Kidney (tissue), 14 donors: ENCODE results near the gene POP5. TPM values are rescaled to one million over a fixed set of nuclear protein-coding genes. Genes with fewer than 3 reads are reported as not detected.
"Not testable (repeated sequence)": the region's sequence is repeated elsewhere in the genome, so short reads cannot be mapped to it uniquely, and the experiment has no call there.

Experiments used
- DNase-seq, 5 donors: peaks; one replicate each; pipeline ENCODE4 v3.0.0-alpha.2; 2013 to 2020
- FAIRE-seq: peaks from 2 replicates; lab custom pipeline; 2012; peaks lifted over from hg19 to GRCh38; lab: Jason Lieb, UNC
- H3K27ac ChIP-seq, 2 donors: one replicate each; pipeline ENCODE4 v1.7.0; 2013; ENCODE audit warnings: low read depth in 2 of 2, low read length in 2 of 2, inconsistent platforms in 1 of 2
- H3K27me3 ChIP-seq: one replicate; pipeline ENCODE4 v1.7.1; 2013; ENCODE audit warnings: low read length, inconsistent platforms; ENCODE audit not compliant: control insufficient read depth, insufficient read depth
- H3K36me3 ChIP-seq, 3 donors: one replicate each; pipeline versions ENCODE4 v1.7.0 to v1.7.1; 2013; ENCODE audit warnings: low read length in 3 of 3, control low read depth in 1 of 3, inconsistent platforms in 1 of 3; ENCODE audit not compliant: insufficient read depth in 3 of 3, control insufficient read depth in 2 of 3
- H3K4me1 ChIP-seq, 3 donors: one replicate each; pipeline versions ENCODE4 v1.7.0 to v1.7.1; 2013; ENCODE audit warnings: low read length in 3 of 3, inconsistent platforms in 1 of 3, low read depth in 1 of 3; ENCODE audit not compliant: control insufficient read depth in 2 of 3, insufficient read depth in 2 of 3
- H3K4me3 ChIP-seq, 3 donors: one replicate each; pipeline versions ENCODE4 v1.7.0 to v1.8.1; 2013; ENCODE audit warnings: low read length in 3 of 3, control low read depth in 1 of 3, inconsistent platforms in 1 of 3
- H3K9ac ChIP-seq, 3 donors: one replicate each; pipeline versions ENCODE4 v1.7.0 to v1.7.1; 2013; ENCODE audit warnings: low read length in 3 of 3, control low read depth in 1 of 3, inconsistent platforms in 1 of 3
- H3K9me3 ChIP-seq, 3 donors: one replicate each; pipeline versions ENCODE4 v1.7.0 to v1.7.1; 2013; ENCODE audit warnings: low read length in 3 of 3, control low read depth in 1 of 3, inconsistent platforms in 1 of 3; ENCODE audit not compliant: control insufficient read depth in 2 of 3, insufficient read depth in 1 of 3
- intact Hi-C: fragments of 100-400 bp; cut with DNase I; formaldehyde crosslinking; loops from one replicate; pipeline ENCODE4 v1.11.1; 2022
- polyA plus RNA-seq: library from polyadenylated mRNA; stranded (reverse); fragments of 350-450 nt; fragmentation: Illumina TruSeq; extraction: RNeasy Lipid Tissue Mini Kit (QIAGEN cat#74804); gene quantifications from one replicate; pipeline ENCODE4 v1.2.3, GENCODE V29; 2014; ENCODE audit warnings: low read depth, low replicate concordance; ENCODE audit not compliant: insufficient read depth
- total RNA-seq: library from RNA; stranded (reverse); fragmentation: NEBNext Ultra II Directional; extraction: Animal tissue kit (Norgen Biotek cat#: 25700); gene quantifications from one replicate; pipeline ENCODE4 v1.2.1, GENCODE V29; 2021
- TF ChIP-seq, protein P1 (sequence below): IDR thresholded peaks from 3 replicates; pipeline ENCODE4 v1.5.1; 2012; ENCODE audit warnings: mild to moderate bottlenecking, moderate library complexity, borderline replicate concordance; ENCODE audit not compliant: insufficient read depth; ENCODE audit errors: extremely low read depth
- donor health status: control.
- donor health status: control.
- donor health status: control.
- donor health status: control.
- donor health status: control.
- donor health status: DM: yes; HTN: yes; CAD: no.
- donor health status: Normal renal cell carcinoma (clear cell type).

POP5 gene
- total and polyA plus RNA-seq, 2 donors from 2014 or later: 50.0 to 111 TPM

- H3K4me3 ChIP-seq: no peak overlapping the region
- no peaks in the 10 kb centered on the region for H3K27me3 ChIP-seq
- intact Hi-C loops: no loop called here
- no peak for FAIRE-seq
- no peak overlapping the region for H3K9ac ChIP-seq
- TF ChIP-seq, protein P1, sequence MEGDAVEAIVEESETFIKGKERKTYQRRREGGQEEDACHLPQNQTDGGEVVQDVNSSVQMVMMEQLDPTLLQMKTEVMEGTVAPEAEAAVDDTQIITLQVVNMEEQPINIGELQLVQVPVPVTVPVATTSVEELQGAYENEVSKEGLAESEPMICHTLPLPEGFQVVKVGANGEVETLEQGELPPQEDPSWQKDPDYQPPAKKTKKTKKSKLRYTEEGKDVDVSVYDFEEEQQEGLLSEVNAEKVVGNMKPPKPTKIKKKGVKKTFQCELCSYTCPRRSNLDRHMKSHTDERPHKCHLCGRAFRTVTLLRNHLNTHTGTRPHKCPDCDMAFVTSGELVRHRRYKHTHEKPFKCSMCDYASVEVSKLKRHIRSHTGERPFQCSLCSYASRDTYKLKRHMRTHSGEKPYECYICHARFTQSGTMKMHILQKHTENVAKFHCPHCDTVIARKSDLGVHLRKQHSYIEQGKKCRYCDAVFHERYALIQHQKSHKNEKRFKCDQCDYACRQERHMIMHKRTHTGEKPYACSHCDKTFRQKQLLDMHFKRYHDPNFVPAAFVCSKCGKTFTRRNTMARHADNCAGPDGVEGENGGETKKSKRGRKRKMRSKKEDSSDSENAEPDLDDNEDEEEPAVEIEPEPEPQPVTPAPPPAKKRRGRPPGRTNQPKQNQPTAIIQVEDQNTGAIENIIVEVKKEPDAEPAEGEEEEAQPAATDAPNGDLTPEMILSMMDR: no peak
- DNase-seq: no peak
- H3K4me1 ChIP-seq: no peaks in the 10 kb centered on the region
- no peak overlapping the region for H3K27ac ChIP-seq
- no peaks in the 10 kb centered on the region for H3K36me3 ChIP-seq
- no peaks in the 10 kb centered on the region for H3K9me3 ChIP-seq
Observed at GRCh38 chr12:120610560-120610959, 29.4 kb upstream of the POP5 start.

DNA sequence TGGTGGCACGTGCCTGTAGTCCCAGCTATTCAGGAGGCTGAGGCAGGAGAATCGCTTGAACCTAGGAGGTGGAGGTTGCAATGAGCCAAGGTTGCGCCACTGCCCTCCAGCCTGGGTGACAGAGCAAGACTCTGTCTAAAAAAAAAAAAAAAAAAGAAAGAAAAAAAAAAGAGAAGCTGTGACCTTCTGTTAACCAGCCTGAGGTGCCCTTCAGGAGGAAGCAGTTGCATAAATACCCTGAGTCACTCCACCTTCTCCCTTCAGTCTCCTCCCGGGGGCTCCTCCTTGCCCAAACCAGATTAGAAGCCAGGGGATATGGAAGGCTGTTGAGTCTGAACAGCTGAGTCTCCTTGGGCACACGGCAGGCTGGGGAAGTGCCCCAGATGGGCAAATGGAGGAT, 21.2 kb upstream of the POP5 start:
- intact Hi-C loops, FAIRE-seq, H3K9ac ChIP-seq, H3K9me3 ChIP-seq, H3K27me3 ChIP-seq, H3K4me3 ChIP-seq, DNase-seq, H3K36me3 ChIP-seq, H3K27ac ChIP-seq: not testable (repeated sequence)
- H3K4me1 ChIP-seq: peaks cover 0 to 13% (median 7%) of the 10 kb centered on the region in 3 donors

DNA sequence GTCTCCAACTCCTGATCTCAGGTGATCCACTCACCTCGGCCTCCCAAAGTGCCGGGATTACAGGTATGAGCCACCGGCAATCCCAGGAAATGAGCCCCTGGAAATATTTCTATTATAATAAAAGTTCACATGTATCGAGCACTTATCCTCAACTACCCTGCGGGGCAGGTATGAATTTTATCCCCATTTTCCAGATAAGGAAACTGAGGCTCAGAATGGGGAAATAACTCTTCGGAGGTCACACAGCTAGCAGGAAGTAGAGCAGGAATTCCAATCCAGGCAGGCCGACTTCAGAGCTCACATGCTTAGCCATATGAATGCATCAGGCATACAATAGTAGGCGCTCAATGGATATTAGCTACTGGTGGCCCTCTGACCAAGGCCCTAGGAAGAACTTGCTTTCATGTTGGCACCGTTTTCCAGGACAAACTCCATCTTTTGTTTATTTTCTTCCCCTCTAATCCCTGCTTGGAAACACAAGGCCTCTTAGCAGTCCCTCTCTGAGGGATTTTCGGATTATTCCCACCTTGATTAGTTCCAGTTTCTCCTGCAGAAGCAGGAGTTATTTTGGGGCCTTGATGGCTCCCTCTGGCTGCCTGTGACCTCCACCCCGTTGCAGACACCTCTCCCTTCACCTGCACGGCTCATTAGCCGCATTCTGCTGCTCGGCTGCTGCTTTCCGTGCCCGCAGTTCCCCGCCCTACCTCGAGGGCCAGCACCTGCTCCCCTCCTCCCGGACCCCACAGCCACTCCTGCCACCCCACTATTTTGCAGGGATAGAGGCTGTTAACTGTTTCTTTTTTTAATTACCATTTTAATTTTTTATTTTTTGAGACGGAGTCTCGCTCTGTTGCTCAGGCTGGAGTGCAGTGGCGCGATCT, 18.7 kb upstream of the POP5 start:
- peak in 3 of 5 donors; percentile 35 to 50 (median 48) for DNase-seq
- Histone ChIP-seq H3K9ac (peak overlapping the region in 1 of 3 donors; percentile 16), H3K4me3 (no peak overlapping the region), H3K9me3 (no peaks in the 10 kb centered on the region), H3K27me3 (no peaks in the 10 kb centered on the region), H3K27ac (peak overlapping the region; percentile 88 to 89), H3K4me1 (peaks cover 0 to 13% (median 7%) of the 10 kb centered on the region in 3 donors), H3K36me3 (no peaks in the 10 kb centered on the region)
- TF ChIP-seq, protein P1: no peak
- intact Hi-C loops: no loop called here
- no peak for FAIRE-seq

DNA sequence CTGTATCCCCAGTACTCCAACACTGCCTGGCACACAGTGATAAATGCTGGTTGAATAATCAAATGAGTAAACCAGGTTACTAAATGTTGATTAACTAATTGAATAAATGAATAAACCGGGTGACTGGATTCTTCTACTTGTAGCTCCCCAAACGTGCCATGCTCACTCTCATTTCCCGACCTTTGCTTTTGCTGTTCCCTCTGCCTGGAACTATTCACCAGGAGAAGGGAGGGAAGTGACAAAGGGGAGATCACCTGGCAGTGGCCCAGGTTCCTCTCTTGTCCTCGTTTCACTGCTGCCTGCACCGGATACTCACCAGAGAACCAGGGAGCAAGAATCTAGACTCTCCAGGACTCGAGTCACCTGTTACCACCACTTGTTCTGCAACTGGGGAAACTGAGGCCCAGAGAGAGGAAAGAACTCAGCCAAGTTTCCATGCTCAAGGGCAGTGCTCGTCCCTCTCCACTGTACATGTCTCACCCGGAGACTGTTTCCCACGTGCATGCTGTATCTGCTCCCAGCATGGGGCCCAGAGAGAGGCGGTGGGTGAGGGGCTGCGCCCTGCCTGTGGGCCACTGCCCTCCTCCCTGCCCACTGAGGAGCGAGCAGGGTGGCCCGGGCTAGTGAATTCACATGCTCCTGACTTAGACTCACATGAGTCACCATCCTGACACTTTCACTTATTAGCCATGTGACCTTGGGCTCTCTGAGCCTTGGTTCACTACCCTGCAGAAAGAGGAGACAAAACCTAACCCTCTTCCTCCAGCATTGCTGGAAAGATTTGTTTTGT, 17.7 kb upstream of the POP5 start:
- Histone ChIP-seq H3K27ac (peak overlapping the region; percentile 87 to 88), H3K4me3 (peak overlapping the region in 1 of 3 donors; percentile 37), H3K9ac (peak overlapping the region in 1 of 3 donors; percentile 72), H3K9me3 (no peaks in the 10 kb centered on the region), H3K4me1 (peaks cover 0 to 13% (median 7%) of the 10 kb centered on the region in 3 donors), H3K27me3 (no peaks in the 10 kb centered on the region), H3K36me3 (no peaks in the 10 kb centered on the region)
- TF ChIP-seq, protein P1: no peak
- peak; percentile 26 to 89 (median 55) for DNase-seq
- FAIRE-seq: peak; percentile 87
- intact Hi-C loops: no loop called here
